ENCODE measurements around the gene ITCH. TPM values are rescaled to one million over a fixed set of nuclear protein-coding genes. Genes with fewer than 3 reads are reported as not detected.

The ITCH gene
- total and polyA plus RNA-seq, 2 of the 8 experiments (the other 6 are each of a cell fraction or from before 2014, with no cell fraction given): 3.9 to 45.2 TPM

GRCh38 chr20:34347571-34347970 lies 15.5 kb upstream of the ITCH start:
- H3K18ac ChIP-seq (ENCODE audit: extremely low read depth, low read length): no peak overlapping the region
- ChIA-PET CTCF (ENCODE audit: partially characterized antibody) (no interaction called here), POLR2A (ENCODE audit: partially characterized antibody) (no interaction called here)
- no peak for TF ChIP-seq NRF1 (IDR thresholded peaks at IDR 0.05; ENCODE audit: low read depth, low read length)
- no peak for TF ChIP-seq RNF2 (IDR thresholded peaks at IDR 0.05; ENCODE audit: borderline replicate concordance, low read depth, low read length, missing control alignments, poor library complexity, severe bottlenecking)
- TF ChIP-seq POU5F1 (IDR thresholded peaks at IDR 0.05; ENCODE audit: low read depth, low read length): no peak
- TF ChIP-seq TAF1 (IDR thresholded peaks at IDR 0.05; ENCODE audit: low read depth, low read length): no peak
- TF ChIP-seq YY1 (IDR thresholded peaks at IDR 0.05; ENCODE audit: low read depth, low read length): no peak
- no peak for TF ChIP-seq CHD2 (IDR thresholded peaks at IDR 0.05; ENCODE audit: low read length)
- TF ChIP-seq HDAC2 (IDR thresholded peaks at IDR 0.05; ENCODE audit: borderline replicate concordance in 1 of 2, low read depth in 2 of 2, low read length in 2 of 2): no peak
- no peak for TF ChIP-seq GABPA (IDR thresholded peaks at IDR 0.05; ENCODE audit: borderline replicate concordance, insufficient read depth, low read length)
- TF ChIP-seq KDM5A (IDR thresholded peaks at IDR 0.05; ENCODE audit: low read length): no peak
- no peak for TF ChIP-seq JUN (IDR thresholded peaks at IDR 0.05; ENCODE audit: low read depth, low read length)
- no peak for TF ChIP-seq TBP (IDR thresholded peaks at IDR 0.05; ENCODE audit: low read depth, low read length)
- no peak for TF ChIP-seq SP1 (IDR thresholded peaks at IDR 0.05; ENCODE audit: low read depth, low read length)
- no peak for TF ChIP-seq ASH2L (IDR thresholded peaks at IDR 0.05; ENCODE audit: low read length)
- no peak for TF ChIP-seq SP2 (IDR thresholded peaks at IDR 0.05; ENCODE audit: low read length)
- TF ChIP-seq SRF (IDR thresholded peaks at IDR 0.05; ENCODE audit: low read depth, low read length): no peak

More at GRCh38 chr20:34347571-34347970, 15.5 kb upstream of the ITCH start:
- Histone ChIP-seq H3K4me3 (ENCODE audit: extremely low read depth in 1 of 4, insufficient read depth in 2 of 4, low read depth in 3 of 4, low read length in 4 of 4) (no peak overlapping the region), H2AK5ac (ENCODE audit: low read depth, low read length) (no peak overlapping the region), H2BK12ac (ENCODE audit: low read depth, low read length) (no peak overlapping the region), H3K4me2 (ENCODE audit: insufficient read depth in 1 of 2, low read depth in 2 of 2, low read length in 2 of 2) (no peak overlapping the region), H4K20me1 (replicated peaks in 1 of 2; ENCODE audit: control insufficient read depth in 1 of 2, insufficient read depth in 2 of 2, low read length in 2 of 2) (no peaks in the 10 kb centered on the region), H2BK5ac (ENCODE audit: low read depth, low read length) (no peak overlapping the region), H3K27ac (ENCODE audit: low read depth, low read length) (no peak overlapping the region), H2BK120ac (replicated peaks; ENCODE audit: low read depth, low read length) (no peak overlapping the region), H4K8ac (ENCODE audit: extremely low read depth, insufficient read depth, low read length) (no peak overlapping the region), H3K56ac (replicated peaks; ENCODE audit: insufficient read length, low read depth, low read length) (no peak overlapping the region), H3K14ac (ENCODE audit: insufficient read length) (no peak overlapping the region), H3K9ac (replicated peaks in 1 of 4; ENCODE audit: extremely low read depth in 1 of 4, low read depth in 3 of 4, low read length in 3 of 4) (no peak overlapping the region), H2BK20ac (ENCODE audit: low read length) (no peak overlapping the region), H3K23ac (ENCODE audit: insufficient read length) (no peak overlapping the region), H3K9me3 (ENCODE audit: insufficient read depth in 2 of 2, low read depth in 1 of 2, low read length in 1 of 2) (no peaks in the 10 kb centered on the region), H3K23me2 (ENCODE audit: low read depth, low read length) (no peaks in the 10 kb centered on the region; the same call in 1 of the 2 replicates), H3K79me1 (ENCODE audit: low read depth, low read length) (no peaks in the 10 kb centered on the region), H2BK15ac (ENCODE audit: low read length) (no peak overlapping the region), H4K5ac (ENCODE audit: insufficient read length, low read depth, low read length) (no peak overlapping the region), H3K4me1 (replicated peaks in 1 of 4; ENCODE audit: control insufficient read depth in 3 of 4, insufficient read depth in 4 of 4, low read length in 3 of 4) (peaks cover 0 to 7% (median 2%) of the 10 kb centered on the region in 4 experiments; a peak in 3 of 7 replicates), H3K27me3 (replicated peaks in 1 of 4; ENCODE audit: control insufficient read depth in 3 of 4, extremely low read depth in 1 of 4, insufficient read depth in 3 of 4, low read length in 3 of 4) (no peaks in the 10 kb centered on the region), H3K79me2 (ENCODE audit: control insufficient read depth in 1 of 2, insufficient read depth in 2 of 2, low read length in 2 of 2) (no peaks in the 10 kb centered on the region), H3K4ac (replicated peaks; ENCODE audit: insufficient read length, low read depth, low read length) (no peak overlapping the region), H4K91ac (replicated peaks; ENCODE audit: insufficient read length, low read length) (no peak overlapping the region), H2AFZ (ENCODE audit: low read length) (no peak overlapping the region), H3K36me3 (ENCODE audit: control insufficient read depth in 2 of 4, insufficient read depth in 4 of 4, low read length in 3 of 4) (no peaks in the 10 kb centered on the region)
- WGBS, 2 experiments (ENCODE audit: extremely low coverage in 1 of 2, insufficient coverage in 1 of 2, insufficient read length in 1 of 2, insufficient replicate concordance in 2 of 2, low coverage in 1 of 2, low lambda C conversion rate in 2 of 2, missing lambda C conversion rate in 1 of 2): 93% methylated on average over 4 of the region's 4 CpGs; no CpG with 5 or more reads in 1 of the 2 experiments
- no peak for DNase-seq (ENCODE audit: low read depth in 1 of 2, low spot score in 2 of 2)
- no peak for FAIRE-seq
